Heart left ventricle (tissue), 16 donors: ENCODE results near the gene PANK4. TPM values are rescaled to one million over a fixed set of nuclear protein-coding genes. Genes with fewer than 3 reads are reported as not detected.

ENCODE experiments used
- ATAC-seq, 4 donors: fragments of 200-7000 bp; cut with Tn5 transposase; one replicate each; pipeline ENCODE4 v1.9.1; 2020 to 2022; ENCODE audit warnings: moderate library complexity in 4 of 4, mild to moderate bottlenecking in 3 of 4, moderate number of reproducible peaks in 1 of 4
- DNase-seq, 5 donors: peaks; one replicate each; pipeline ENCODE4 v3.0.0-alpha.2; 2020
- H3K27ac ChIP-seq, 12 donors: fragments of 200-600 bp; sonication (generic) in 4 of 12; one replicate each; pipeline versions ENCODE4 v1.5.0 to v1.8.0; 2016 to 2022; ENCODE audit warnings: mild to moderate bottlenecking in 2 of 12
- H3K27me3 ChIP-seq, 9 donors: fragments of 200-600 bp; sonication (generic) in 2 of 9; one replicate each; pipeline versions ENCODE4 v1.5.1 to v1.8.0; 2016 to 2022; ENCODE audit warnings: mild to moderate bottlenecking in 3 of 9
- H3K36me3 ChIP-seq, 9 donors: fragments of 200-600 bp; sonication (generic) in 2 of 9; one replicate each; pipeline versions ENCODE4 v1.5.0 to v1.8.0; 2018 to 2022; ENCODE audit warnings: mild to moderate bottlenecking in 2 of 9
- H3K4me1 ChIP-seq, 12 donors: fragments of 200-600 bp; sonication (generic) in 4 of 12; one replicate each; pipeline versions ENCODE4 v1.5.0 to v1.8.0; 2016 to 2022; ENCODE audit warnings: mild to moderate bottlenecking in 3 of 12
- H3K4me3 ChIP-seq, 12 donors: fragments of 200-600 bp; sonication (generic) in 4 of 12; one replicate each; pipeline versions ENCODE4 v1.5.0 to v1.8.0; 2017 to 2022; ENCODE audit warnings: mild to moderate bottlenecking in 9 of 12, moderate library complexity in 4 of 12
- H3K9me3 ChIP-seq, 12 donors: fragments of 200-600 bp; sonication (generic) in 4 of 12; one replicate each; pipeline versions ENCODE4 v1.5.0 to v1.8.0; 2016 to 2022; ENCODE audit warnings: mild to moderate bottlenecking in 1 of 12
- POLR2A ChIP-seq, 2 donors: fragments of 450-650 bp; IDR thresholded peaks; one replicate each; pipeline ENCODE4 v1.6.1; 2017; ENCODE audit warnings: antibody characterized with exemption in 2 of 2, mild to moderate bottlenecking in 2 of 2, moderate library complexity in 2 of 2
- whole genome bisulfite sequencing, 4 donors: extraction: QIAGEN DNeasy Blood & Tissue Kit in 2 of 4; methylation state at CpG; one replicate each; pipeline versions ENCODE4 v1.1.5 to v1.1.7; 2013 to 2018; 5-methylcytosine and 5-hydroxymethylcytosine counted together
- intact Hi-C, 10 donors: fragments of 100-400 bp; cut with DNase I; formaldehyde crosslinking; loops; one replicate each; pipeline versions ENCODE4 v1.11.1 to v1.14.2; 2022
- polyA plus RNA-seq, 2 donors: library from polyadenylated mRNA; stranded (reverse); fragments of 200-250 nt; gene quantifications; one replicate each; pipeline ENCODE4 v1.2.3, GENCODE V29; 2013
- total RNA-seq, 9 donors: library from RNA; depleted of rRNA in 2 of 9; stranded (reverse); fragments of >200 nt in 2 of 9; fragmentation: NEBNext Ultra II Directional in 3 of 9; extraction: Animal tissue kit (Norgen Biotek cat#: 25700) in 3 of 9; gene quantifications; one replicate each; pipeline versions ENCODE4 v1.1.0 to v1.2.4, GENCODE V29; 2016 to 2023
- TF ChIP-seq, protein P1 (sequence below), 12 donors: fragments of 200-600 bp; sonication (generic) in 4 of 12; IDR thresholded peaks; one replicate each; pipeline versions ENCODE4 v1.5.0 to v1.8.0; 2018 to 2022; ENCODE audit warnings: antibody characterized with exemption in 12 of 12, mild to moderate bottlenecking in 5 of 12
- donor health status: ischemic (EF 13 %, LVEDD 7.1; RV severe dilation, severe dysfunction).
- donor health status: healthy with polysubstance abuse.
- donor health status: DM: no; HTN: yes; CAD: no.
- donor health status: DM: no; HTN: no; CAD: no.
- donor health status: ischemic (EF 25% LVEDD 6.9; RV normal size, moderate dysfunction).
- donor health status: ischemic (EF 25% LVEDD 5.7; RV mildly dilated, moderate dysfunction).
- donor health status: healthy.
- donor health status: DM: yes; HTN: yes; CAD: no.
- donor health status: ischemic (EF 35%, LVEDD 5.7; RV mildly dilated, moderate dysfunction).
- donor health status: nonischemic (EF 11% LVEDD 7.7; RV severe dilation, severe dysfunction).
- donor health status: DM: yes; HTN: yes; CAD: no.
- donor health status: PGD.
- donor health status: ischemic (EF 29% LVEDD 5.4; RV normal size, mild dysfunction).
- donor health status: nonischemic (EF 23%, LVEDD 6.1; RV moderate dilation, normal function).

The PANK4 gene
- total and polyA plus RNA-seq, 11 donors: 27.2 to 43.0 (median 34.4) TPM

DNA sequence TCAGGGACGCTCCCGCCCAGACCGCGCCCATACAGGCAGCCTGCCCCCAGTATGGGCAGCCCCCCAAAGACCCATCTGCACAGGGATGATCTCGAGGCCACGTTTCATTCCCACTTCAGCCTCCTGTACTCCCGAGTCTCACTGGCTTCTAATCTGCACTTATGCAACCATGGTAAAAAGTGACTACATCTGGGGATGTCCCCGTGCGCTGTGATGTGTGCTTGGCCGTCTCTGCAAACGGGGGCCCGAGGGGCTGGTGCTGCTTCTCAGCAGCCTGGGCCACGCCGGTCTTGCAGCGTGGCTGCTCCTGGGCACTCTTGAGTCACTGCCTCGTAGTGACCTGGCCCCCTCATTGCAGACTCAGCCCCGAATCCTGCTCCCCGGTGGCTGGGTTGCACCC lies 67.7 kb downstream of the PANK4 start:
- Histone ChIP-seq H3K4me1 (peaks cover 0 to 11% (median 5%) of the 10 kb centered on the region in 12 donors), H3K9me3 (no peaks in the 10 kb centered on the region), H3K4me3 (no peak overlapping the region), H3K36me3 (no peaks in the 10 kb centered on the region), H3K27ac (no peak overlapping the region), H3K27me3 (peaks cover 7 to 63% (median 26%) of the 10 kb centered on the region in 9 donors)
- 78 to 93% (median 81%) methylated on average over 11 to 18 of the region's 18 CpGs for WGBS, 4 donors
- ATAC-seq (no peak), DNase-seq (no peak)
- intact Hi-C loops: no loop called here
- TF ChIP-seq, protein P1, sequence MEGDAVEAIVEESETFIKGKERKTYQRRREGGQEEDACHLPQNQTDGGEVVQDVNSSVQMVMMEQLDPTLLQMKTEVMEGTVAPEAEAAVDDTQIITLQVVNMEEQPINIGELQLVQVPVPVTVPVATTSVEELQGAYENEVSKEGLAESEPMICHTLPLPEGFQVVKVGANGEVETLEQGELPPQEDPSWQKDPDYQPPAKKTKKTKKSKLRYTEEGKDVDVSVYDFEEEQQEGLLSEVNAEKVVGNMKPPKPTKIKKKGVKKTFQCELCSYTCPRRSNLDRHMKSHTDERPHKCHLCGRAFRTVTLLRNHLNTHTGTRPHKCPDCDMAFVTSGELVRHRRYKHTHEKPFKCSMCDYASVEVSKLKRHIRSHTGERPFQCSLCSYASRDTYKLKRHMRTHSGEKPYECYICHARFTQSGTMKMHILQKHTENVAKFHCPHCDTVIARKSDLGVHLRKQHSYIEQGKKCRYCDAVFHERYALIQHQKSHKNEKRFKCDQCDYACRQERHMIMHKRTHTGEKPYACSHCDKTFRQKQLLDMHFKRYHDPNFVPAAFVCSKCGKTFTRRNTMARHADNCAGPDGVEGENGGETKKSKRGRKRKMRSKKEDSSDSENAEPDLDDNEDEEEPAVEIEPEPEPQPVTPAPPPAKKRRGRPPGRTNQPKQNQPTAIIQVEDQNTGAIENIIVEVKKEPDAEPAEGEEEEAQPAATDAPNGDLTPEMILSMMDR (IDR thresholded peaks at IDR 0.05): no peak
- TF ChIP-seq POLR2A (IDR thresholded peaks at IDR 0.05): no peak

Other genes with a start within 250 kb of the PANK4 start
- gene MORN1, start 135.0 kb downstream of the PANK4 start, total RNA-seq: 1 to 10 TPM; 2.4 to 8.2 (median 3.8) TPM
- 1 to 10 TPM; 2.2 to 4.0 TPM for gene MORN1, start 135.0 kb downstream of the PANK4 start, polyA plus RNA-seq
- gene RER1, start 134.8 kb downstream of the PANK4 start, total RNA-seq: 100 to 1,000 TPM in 3 of 9 donors, 10 to 100 TPM in 6; 47.1 to 124 (median 78.3) TPM
- 10 to 100 TPM; 43.3 to 92.4 TPM for gene RER1, start 134.8 kb downstream of the PANK4 start, polyA plus RNA-seq
- gene PEX10, start 114.0 kb downstream of the PANK4 start, total RNA-seq: 10 to 100 TPM; 17.2 to 26.5 (median 18.9) TPM
- gene PEX10, start 114.0 kb downstream of the PANK4 start, polyA plus RNA-seq: 10 to 100 TPM; 14.7 to 18.6 TPM
- gene PLCH2, start 50.3 kb downstream of the PANK4 start, total RNA-seq: 1 to 10 TPM in 2 of 9 donors, under 1 TPM in 3, not detected in 4; 0.05 to 1.0 (median 0.36) TPM
- gene PLCH2, start 50.3 kb downstream of the PANK4 start, polyA plus RNA-seq: under 1 TPM; 0.04 to 0.08 TPM
- 1 to 10 TPM in 7 of 9 donors, under 1 TPM in 2; 0.45 to 2.0 (median 1.3) TPM for gene HES5, start 3.7 kb upstream of the PANK4 start, total RNA-seq
- gene HES5, start 3.7 kb upstream of the PANK4 start, polyA plus RNA-seq: under 1 TPM; 0.42 to 0.83 TPM
- gene TNFRSF14, start 29.8 kb upstream of the PANK4 start, total RNA-seq: 10 to 100 TPM in 8 of 9 donors, 1 to 10 TPM in 1; 7.8 to 70.8 (median 14.3) TPM
- gene TNFRSF14, start 29.8 kb upstream of the PANK4 start, polyA plus RNA-seq: 10 to 100 TPM; 13.6 to 22.5 TPM
- 10 to 100 TPM in 2 of 9 donors, 1 to 10 TPM in 7; 5.1 to 13.9 (median 7.2) TPM for gene PRXL2B, start 60.2 kb upstream of the PANK4 start, total RNA-seq
- 1 to 10 TPM; 8.6 to 9.2 TPM for gene PRXL2B, start 60.2 kb upstream of the PANK4 start, polyA plus RNA-seq
- gene MMEL1, start 106.4 kb upstream of the PANK4 start, total RNA-seq: 1 to 10 TPM in 2 of 9 donors, under 1 TPM in 2, not detected in 5; 0.47 to 2.6 (median 1.6) TPM
- gene MMEL1, start 106.4 kb upstream of the PANK4 start, polyA plus RNA-seq: 1 to 10 TPM in 1 of 2 donors, under 1 TPM in 1; 0.30 to 1.1 TPM